ENCODE data around the gene YIPF1. TPM values are rescaled to one million over a fixed set of nuclear protein-coding genes. Genes with fewer than 3 reads are reported as not detected.

The YIPF1 gene
- total RNA-seq, 4 donors from 2014 or later, result 6.7 to 25.9 (median 14.8) TPM

- intact Hi-C loops (cut with DNase I; ENCODE audit: low total_unique reads), result no loop called here
- Histone ChIP-seq H3K4me3 (no peak overlapping the region), H3K4me1 (no peaks in the 10 kb centered on the region), H3K36me3 (no peaks in the 10 kb centered on the region), H3K27ac (no peak overlapping the region), H3K9me3 (no peaks in the 10 kb centered on the region), H3K27me3 (no peaks in the 10 kb centered on the region)
- TF ChIP-seq POLR2A (IDR thresholded peaks at IDR 0.05) (no peak), CTCF (IDR thresholded peaks at IDR 0.05) (no peak)
- DNase-seq, result no peak
Measured at GRCh38 chr1:53807916-53808315, 81.7 kb downstream of the YIPF1 start.

GRCh38 chr1:53804791-53805505 lies 84.6 kb downstream of the YIPF1 start:
- intact Hi-C loops (cut with DNase I; ENCODE audit: low total_unique reads), result no loop called here
- DNase-seq, result no peak
- H3K4me3 ChIP-seq, result no peak overlapping the region
- H3K36me3 ChIP-seq, result no peaks in the 10 kb centered on the region
- H3K9me3 ChIP-seq, result no peaks in the 10 kb centered on the region
- H3K27ac ChIP-seq, result no peak overlapping the region
- no peaks in the 10 kb centered on the region for H3K27me3 ChIP-seq
- TF ChIP-seq CTCF (IDR thresholded peaks at IDR 0.05), result no peak
- no peak for TF ChIP-seq POLR2A (IDR thresholded peaks at IDR 0.05)
- no peaks in the 10 kb centered on the region for H3K4me1 ChIP-seq

- no peaks in the 10 kb centered on the region for H3K27me3 ChIP-seq
- H3K9me3 ChIP-seq, result no peaks in the 10 kb centered on the region
- H3K4me3 ChIP-seq, result no peak overlapping the region
- H3K36me3 ChIP-seq, result no peaks in the 10 kb centered on the region
- H3K4me1 ChIP-seq, result no peaks in the 10 kb centered on the region
- no peak for DNase-seq
- intact Hi-C loops (cut with DNase I; ENCODE audit: low total_unique reads), result no loop called here
- H3K27ac ChIP-seq, result no peak overlapping the region
- TF ChIP-seq CTCF (IDR thresholded peaks at IDR 0.05) (no peak), POLR2A (IDR thresholded peaks at IDR 0.05) (no peak)
Measured at GRCh38 chr1:53804181-53804580, 85.4 kb downstream of the YIPF1 start.

Small RNAs within 50 kb of the gene (small RNA-seq; reads per million reads assigned to genes)
- not detected for gene AL049745.1

Other genes starting within 250 kb of the YIPF1 start
- 1 to 10 TPM in 1 of 4 donors, under 1 TPM in 1, not detected in 2; 0.21 to 1.0 TPM for gene GLIS1, start 150.6 kb downstream of the YIPF1 start, total RNA-seq
- gene NDC1, start 51.5 kb downstream of the YIPF1 start, total RNA-seq, result 10 to 100 TPM in 3 of 4 donors, 1 to 10 TPM in 1; 6.1 to 41.8 (median 16.8) TPM
- 1 to 10 TPM in 1 of 4 donors, not detected in 3; 2.1 TPM for gene DIO1, start 4.4 kb upstream of the YIPF1 start, total RNA-seq
- 10 to 100 TPM in 3 of 4 donors, 1 to 10 TPM in 1; 1.3 to 40.6 (median 28.7) TPM for gene IFT25, start 55.9 kb upstream of the YIPF1 start, total RNA-seq
- gene LRRC42, start 56.6 kb upstream of the YIPF1 start, total RNA-seq, result 10 to 100 TPM in 3 of 4 donors, under 1 TPM in 1; 0.51 to 30.7 (median 25.1) TPM
- gene LDLRAD1, start 128.4 kb upstream of the YIPF1 start, total RNA-seq, result 1 to 10 TPM in 1 of 4 donors, under 1 TPM in 1, not detected in 2; 0.27 to 1.2 TPM
- gene TMEM59, start 163.4 kb upstream of the YIPF1 start, total RNA-seq, result 100 to 1,000 TPM in 3 of 4 donors, 10 to 100 TPM in 1; 82.2 to 327 (median 301) TPM
- 1 to 10 TPM; 1.5 to 7.3 (median 3.2) TPM for gene TCEANC2, start 163.8 kb upstream of the YIPF1 start, total RNA-seq